GM20431 (cell line): ENCODE measurements around the gene RFC4.

ENCODE experiments used
- in situ Hi-C: fragments of 300-500 bp; cut with MseI, MboI; formaldehyde crosslinking; loops from one replicate; pipeline ENCODE4 v1.15.0; 2020; ENCODE audit warnings: low sequenced_read_pairs; ENCODE audit not compliant: unreplicated experiment

Gene RFC4, protein sequence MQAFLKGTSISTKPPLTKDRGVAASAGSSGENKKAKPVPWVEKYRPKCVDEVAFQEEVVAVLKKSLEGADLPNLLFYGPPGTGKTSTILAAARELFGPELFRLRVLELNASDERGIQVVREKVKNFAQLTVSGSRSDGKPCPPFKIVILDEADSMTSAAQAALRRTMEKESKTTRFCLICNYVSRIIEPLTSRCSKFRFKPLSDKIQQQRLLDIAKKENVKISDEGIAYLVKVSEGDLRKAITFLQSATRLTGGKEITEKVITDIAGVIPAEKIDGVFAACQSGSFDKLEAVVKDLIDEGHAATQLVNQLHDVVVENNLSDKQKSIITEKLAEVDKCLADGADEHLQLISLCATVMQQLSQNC

GRCh38 chr3:186806089-186807055 lies at the start of gene RFC4:
Gene RFC4, minus strand, starts transcription at chr3:186806482. Its CDS starts 1,769 bp downstream, at chr3:186804713.
- in situ Hi-C loops: no loop called here

DNA sequence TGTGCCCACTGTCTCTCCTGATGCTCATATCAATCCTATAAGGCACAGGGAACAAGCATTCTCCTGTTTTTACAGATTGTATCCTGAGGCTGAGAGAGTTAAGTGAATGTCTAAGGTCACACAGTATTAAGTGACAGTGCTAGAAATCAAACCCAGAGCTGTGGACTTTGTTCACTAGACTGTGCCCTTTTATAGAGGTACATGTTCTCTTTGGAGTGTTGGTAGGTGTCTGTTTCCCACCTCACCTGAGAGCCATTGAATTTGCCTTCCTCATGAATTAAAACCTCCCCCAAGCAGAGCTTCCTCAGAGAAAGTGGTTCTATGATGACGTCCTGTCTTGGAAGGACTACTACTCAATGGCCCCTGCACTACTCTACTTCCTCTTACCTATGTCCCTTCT lies 48.7 kb upstream of the RFC4 start:
- in situ Hi-C loops: loop anchor here (10.0 kb wide), 1 partner anchor 310 kb away; no protein-coding TSS in a partner anchor

- in situ Hi-C loops: loop anchor here (10.0 kb wide), 1 partner anchor 311 kb away; no protein-coding TSS in a partner anchor
These were observed 47.9 kb upstream of the RFC4 start for GRCh38 chr3:186854146-186854545.

DNA sequence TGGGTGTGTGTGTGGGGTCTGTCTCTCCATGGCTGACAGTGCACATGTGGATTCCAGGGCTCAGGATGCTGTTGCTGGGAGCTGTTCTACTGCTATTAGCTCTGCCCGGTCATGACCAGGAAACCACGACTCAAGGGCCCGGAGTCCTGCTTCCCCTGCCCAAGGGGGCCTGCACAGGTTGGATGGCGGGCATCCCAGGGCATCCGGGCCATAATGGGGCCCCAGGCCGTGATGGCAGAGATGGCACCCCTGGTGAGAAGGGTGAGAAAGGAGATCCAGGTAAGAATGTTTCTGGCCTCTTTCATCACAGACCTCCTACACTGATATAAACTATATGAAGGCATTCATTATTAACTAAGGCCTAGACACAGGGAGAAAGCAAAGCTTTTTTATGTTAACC lies 46.7 kb upstream of the RFC4 start:
- in situ Hi-C loops: loop anchor here (10.0 kb wide), 1 partner anchor 312 kb away; no protein-coding TSS in a partner anchor

- in situ Hi-C loops: loop anchor here (10.0 kb wide), 1 partner anchor 313 kb away; no protein-coding TSS in a partner anchor
These were observed 45.6 kb upstream of the RFC4 start for GRCh38 chr3:186851835-186852234.

DNA sequence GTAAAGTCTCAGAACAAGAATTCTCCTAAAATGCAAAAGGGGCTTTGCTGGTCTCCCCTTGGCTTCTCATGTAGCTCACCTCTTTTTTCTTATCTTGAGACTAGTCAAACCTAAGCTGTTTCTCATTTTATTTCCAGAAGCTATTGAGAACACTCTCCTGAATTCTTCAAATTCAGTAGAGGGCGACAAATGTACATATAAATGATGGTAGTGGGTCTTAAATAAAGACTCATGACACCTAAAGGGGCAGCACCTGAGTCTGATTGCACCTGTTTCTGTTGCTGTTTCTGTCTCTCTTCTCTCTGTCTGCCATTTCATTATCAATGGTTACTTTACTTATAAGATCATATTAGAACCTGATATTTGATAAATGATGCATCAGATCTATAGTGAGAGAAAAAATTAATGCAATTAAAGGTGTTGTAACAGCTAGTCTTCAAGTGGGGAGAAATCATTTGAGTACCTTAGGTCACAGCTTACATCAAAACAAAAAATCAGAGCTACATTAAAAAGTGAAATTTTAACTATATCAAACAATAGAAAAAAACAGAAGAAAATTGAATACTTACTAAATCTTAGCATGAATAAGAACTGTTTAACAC lies 43.2 kb upstream of the RFC4 start:
- in situ Hi-C loops: no loop called here

- in situ Hi-C loops: no loop called here
These were observed 41.2 kb upstream of the RFC4 start for GRCh38 chr3:186847437-186847836.

DNA sequence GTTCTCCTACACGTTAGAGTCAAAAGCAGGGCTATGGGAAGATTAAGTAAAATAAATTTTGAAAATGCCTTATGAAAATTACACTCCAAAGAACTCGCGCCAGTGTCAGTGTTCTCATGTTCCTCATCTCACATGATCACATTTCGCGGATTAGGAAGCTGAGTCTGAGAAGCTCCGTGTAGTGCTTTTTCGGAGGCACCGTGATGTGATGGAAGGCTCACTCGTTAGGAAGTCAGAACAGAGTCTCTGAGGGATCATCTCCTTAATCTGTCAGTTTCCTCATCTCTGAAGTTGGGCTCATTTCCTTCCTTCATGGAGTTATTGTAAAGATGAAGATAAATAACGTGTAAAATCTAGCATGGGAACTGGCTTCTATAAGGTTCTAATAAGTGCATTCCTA lies 39.5 kb upstream of the RFC4 start:
- in situ Hi-C loops: no loop called here

DNA sequence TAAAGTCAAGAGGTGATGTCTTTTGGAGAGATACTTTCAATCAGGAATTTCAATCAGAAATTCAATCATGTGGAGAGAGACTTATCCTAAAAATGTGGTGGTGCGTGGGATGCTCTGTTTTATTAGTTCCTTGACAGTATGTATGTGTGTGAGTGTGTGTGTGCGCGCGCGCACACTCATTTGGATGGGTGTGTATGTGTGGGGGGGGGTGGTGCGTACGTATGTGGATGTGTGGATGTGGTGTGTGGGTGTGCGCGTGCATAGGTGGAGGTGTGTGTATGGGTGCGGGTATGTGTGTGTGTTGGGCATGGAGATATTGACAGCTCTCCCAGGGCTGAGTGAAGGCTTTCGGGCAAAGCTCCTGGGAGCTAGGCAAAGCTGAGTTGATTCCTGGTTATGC lies 38.6 kb upstream of the RFC4 start:
- in situ Hi-C loops: no loop called here

- in situ Hi-C loops: no loop called here
These were observed 36.8 kb upstream of the RFC4 start for GRCh38 chr3:186843039-186843432.

DNA sequence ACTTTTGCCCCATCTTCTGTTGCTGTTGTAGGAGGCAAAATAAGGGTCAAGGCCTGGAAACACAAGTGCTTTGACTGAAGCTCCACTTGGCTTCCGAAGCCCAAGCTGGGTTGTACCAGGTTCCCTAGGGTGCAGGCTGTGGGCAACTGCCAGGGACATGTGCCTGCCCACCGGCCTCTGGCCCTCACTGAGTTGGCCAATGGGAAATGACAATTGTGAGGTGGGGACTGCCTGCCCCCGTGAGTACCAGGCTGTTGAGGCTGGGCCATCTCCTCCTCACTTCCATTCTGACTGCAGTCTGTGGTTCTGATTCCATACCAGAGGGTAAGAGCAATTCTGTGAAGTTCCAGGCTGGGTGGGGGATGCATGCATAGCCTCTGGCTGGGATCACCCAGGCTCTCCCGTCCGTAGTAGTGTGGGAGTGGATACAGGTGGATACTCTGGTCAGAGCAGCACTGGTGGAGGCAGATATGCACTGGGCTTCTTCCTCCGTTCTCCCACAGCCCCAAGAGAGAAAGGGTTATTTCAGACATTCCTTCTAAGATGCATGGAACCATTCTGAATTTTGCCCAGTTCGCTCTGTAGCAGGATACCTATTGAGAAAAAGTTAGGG lies 36.2 kb upstream of the RFC4 start, which contains the start of gene ADIPOQ:
TSS of gene ADIPOQ (plus strand) at position 285 of the 613 bp plus-strand sequence. CDS start 10,349 bp downstream, outside the sequence.
- in situ Hi-C loops: no loop called here

DNA sequence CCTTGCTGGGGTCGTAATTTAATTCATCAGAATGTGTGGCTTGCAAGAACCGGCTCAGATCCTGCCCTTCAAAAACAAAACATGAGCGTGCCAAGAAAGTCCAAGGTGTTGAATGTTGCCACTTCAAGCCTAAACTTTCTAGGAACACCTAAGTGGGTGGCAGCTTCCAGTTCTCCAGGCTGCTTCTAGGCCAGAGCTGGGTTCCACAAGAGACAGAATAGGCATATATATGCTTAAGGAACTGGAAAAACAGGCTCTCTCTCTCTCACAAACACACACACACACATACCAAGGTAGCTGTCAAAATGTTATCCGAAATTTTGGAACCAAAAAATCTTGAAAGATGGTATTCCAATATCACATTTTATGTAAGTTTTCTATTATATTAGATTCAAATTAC lies 35.3 kb upstream of the RFC4 start:
- in situ Hi-C loops: no loop called here

GRCh38 chr3:186839874-186840641 lies 33.8 kb upstream of the RFC4 start:
- in situ Hi-C loops: no loop called here

- in situ Hi-C loops: no loop called here
These were observed 26.0 kb upstream of the RFC4 start for GRCh38 chr3:186832276-186832675.

DNA sequence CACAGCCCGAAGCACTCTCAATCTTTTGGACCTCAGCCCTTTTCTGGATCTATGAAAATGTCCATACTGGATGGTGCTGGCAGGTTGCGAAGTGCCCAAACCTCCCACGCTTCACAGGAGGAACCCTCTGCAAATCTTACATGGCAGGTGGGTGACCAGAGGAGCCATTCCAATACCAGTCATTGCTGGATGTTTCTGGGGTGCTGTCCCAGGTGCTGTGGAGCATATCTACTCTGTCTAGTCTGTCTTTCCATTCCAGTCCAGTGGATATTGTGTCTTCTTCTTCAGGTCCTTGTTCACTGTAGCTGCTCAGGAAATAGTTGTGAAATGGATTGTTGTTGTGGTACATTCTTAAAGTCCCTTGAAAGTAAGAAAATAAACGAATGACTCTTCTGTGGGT lies 25.5 kb upstream of the RFC4 start:
- in situ Hi-C loops: no loop called here

GRCh38 chr3:186828340-186828739 lies 22.1 kb upstream of the RFC4 start:
- in situ Hi-C loops: no loop called here

- in situ Hi-C loops: no loop called here
These were observed 20.9 kb upstream of the RFC4 start for GRCh38 chr3:186826976-186827857.

DNA sequence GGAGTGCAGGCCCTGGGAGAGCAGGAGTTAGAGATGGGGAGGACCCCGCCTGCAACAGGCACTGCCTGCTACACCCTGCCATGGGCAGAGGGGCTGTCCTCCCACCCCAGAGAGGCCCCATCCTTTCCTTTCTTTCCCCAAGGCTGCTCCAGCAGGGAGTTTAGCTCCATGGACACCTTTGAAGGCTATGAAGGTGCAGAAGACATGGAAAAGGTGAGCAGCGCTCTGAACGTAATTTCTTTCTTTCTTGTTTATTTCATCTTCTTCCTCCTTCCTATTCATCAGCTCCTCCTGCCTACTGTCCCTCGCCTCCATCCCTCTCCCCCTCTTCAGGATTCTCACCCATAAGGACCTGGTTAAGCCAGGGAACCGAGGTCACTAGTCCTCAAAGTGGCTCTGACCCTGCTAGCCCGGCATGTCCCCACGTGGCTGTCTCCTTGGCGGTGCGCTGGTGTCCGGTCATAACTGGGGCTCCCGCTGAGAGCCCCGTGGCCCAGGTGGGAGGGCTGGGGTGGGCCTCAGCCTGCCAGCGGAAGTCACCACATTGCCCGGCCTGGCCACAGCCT lies 20.2 kb upstream of the RFC4 start:
- in situ Hi-C loops: no loop called here
